ENCODE results near the gene MKRN2OS. TPM values are rescaled to one million over a fixed set of nuclear protein-coding genes. Genes with fewer than 3 reads are reported as not detected.

MKRN2OS gene
- total RNA-seq, 1 experiment from 2014 or later: not detected

DNA sequence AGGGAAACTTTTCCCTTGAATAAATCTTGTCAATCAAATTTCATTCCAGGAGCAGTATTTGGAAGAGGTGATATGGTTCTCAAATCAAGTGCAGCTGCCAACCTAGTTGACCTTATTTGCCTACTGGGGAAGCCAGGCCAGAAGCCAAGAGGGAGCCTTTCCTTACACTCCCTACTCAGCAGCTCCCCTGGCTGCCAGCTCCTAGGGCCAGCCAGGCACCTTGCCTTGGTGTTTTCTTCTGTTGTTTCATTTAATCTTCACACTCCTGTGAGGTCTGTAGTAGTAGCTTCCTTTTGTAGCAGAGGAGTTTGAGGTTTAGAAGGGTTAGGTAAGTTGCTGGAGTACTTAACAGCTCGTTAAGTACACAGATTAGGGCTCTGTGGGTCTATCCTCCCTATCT lies 22.6 kb downstream of the MKRN2OS start:
- DNase-seq (ENCODE audit: low spot score) (no peak), ATAC-seq (no peak)
- CTCF ChIA-PET: interaction anchor here (0.6 to 1.2 kb wide), 4 partner anchors 27 to 1452 kb away, joined by 3 to 4 read pairs (median 3); no protein-coding TSS in a partner anchor
- H3K27me3 Mint-ChIP-seq (ENCODE audit: low read depth): no peaks in the 10 kb centered on the region
- peaks cover 27% of the 10 kb centered on the region for H3K36me3 Mint-ChIP-seq
- no peak overlapping the region for H3K27ac Mint-ChIP-seq
- no peaks in the 10 kb centered on the region for H3K4me1 Mint-ChIP-seq
- TF ChIP-seq ZNF317 (CRISPR knock-in tag; IDR thresholded peaks at IDR 0.05; ENCODE audit: borderline replicate concordance, low read depth): no peak
- TF ChIP-seq, protein P1, sequence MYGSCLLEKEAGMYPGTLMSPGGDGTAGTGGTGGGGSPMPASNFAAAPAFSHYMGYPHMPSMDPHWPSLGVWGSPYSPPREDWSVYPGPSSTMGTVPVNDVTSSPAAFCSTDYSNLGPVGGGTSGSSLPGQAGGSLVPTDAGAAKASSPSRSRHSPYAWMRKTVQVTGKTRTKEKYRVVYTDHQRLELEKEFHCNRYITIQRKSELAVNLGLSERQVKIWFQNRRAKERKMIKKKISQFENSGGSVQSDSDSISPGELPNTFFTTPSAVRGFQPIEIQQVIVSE (CRISPR knock-in tag; IDR thresholded peaks at IDR 0.05; ENCODE audit: borderline replicate concordance): no peak
- no peak for TF ChIP-seq ELF4 (CRISPR knock-in tag; IDR thresholded peaks at IDR 0.05; ENCODE audit: low read depth)
- TF ChIP-seq RORB (CRISPR knock-in tag; IDR thresholded peaks at IDR 0.05): no peak
- TF ChIP-seq, protein P2, sequence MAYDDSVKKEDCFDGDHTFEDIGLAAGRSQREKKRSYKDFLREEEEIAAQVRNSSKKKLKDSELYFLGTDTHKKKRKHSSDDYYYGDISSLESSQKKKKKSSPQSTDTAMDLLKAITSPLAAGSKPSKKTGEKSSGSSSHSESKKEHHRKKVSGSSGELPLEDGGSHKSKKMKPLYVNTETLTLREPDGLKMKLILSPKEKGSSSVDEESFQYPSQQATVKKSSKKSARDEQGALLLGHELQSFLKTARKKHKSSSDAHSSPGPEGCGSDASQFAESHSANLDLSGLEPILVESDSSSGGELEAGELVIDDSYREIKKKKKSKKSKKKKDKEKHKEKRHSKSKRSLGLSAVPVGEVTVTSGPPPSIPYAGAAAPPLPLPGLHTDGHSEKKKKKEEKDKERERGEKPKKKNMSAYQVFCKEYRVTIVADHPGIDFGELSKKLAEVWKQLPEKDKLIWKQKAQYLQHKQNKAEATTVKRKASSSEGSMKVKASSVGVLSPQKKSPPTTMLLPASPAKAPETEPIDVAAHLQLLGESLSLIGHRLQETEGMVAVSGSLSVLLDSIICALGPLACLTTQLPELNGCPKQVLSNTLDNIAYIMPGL (CRISPR knock-in tag; IDR thresholded peaks at IDR 0.05): no peak
- no peak for TF ChIP-seq ZBTB21 (CRISPR knock-in tag; IDR thresholded peaks at IDR 0.05; ENCODE audit: borderline replicate concordance)
- TF ChIP-seq ZNF416 (CRISPR knock-in tag; IDR thresholded peaks at IDR 0.05): no peak
- TF ChIP-seq CBFB (CRISPR knock-in tag; IDR thresholded peaks at IDR 0.05; ENCODE audit: low read depth): no peak
- no peak for TF ChIP-seq SP1 (CRISPR knock-in tag; conservative IDR thresholded peaks at IDR 0.05)
- no peak for TF ChIP-seq ATF1 (CRISPR knock-in tag; IDR thresholded peaks at IDR 0.05)
- TF ChIP-seq, protein P3, sequence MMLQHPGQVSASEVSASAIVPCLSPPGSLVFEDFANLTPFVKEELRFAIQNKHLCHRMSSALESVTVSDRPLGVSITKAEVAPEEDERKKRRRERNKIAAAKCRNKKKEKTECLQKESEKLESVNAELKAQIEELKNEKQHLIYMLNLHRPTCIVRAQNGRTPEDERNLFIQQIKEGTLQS (CRISPR knock-in tag; conservative IDR thresholded peaks at IDR 0.05): no peak
- TF ChIP-seq IRF2 (CRISPR knock-in tag; IDR thresholded peaks at IDR 0.05; ENCODE audit: borderline replicate concordance, low read depth): no peak
- TF ChIP-seq, protein P4, sequence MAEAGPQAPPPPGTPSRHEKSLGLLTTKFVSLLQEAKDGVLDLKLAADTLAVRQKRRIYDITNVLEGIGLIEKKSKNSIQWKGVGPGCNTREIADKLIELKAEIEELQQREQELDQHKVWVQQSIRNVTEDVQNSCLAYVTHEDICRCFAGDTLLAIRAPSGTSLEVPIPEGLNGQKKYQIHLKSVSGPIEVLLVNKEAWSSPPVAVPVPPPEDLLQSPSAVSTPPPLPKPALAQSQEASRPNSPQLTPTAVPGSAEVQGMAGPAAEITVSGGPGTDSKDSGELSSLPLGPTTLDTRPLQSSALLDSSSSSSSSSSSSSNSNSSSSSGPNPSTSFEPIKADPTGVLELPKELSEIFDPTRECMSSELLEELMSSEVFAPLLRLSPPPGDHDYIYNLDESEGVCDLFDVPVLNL (CRISPR knock-in tag; IDR thresholded peaks at IDR 0.05; ENCODE audit: borderline replicate concordance, low read depth): no peak
- TF ChIP-seq, protein P5, sequence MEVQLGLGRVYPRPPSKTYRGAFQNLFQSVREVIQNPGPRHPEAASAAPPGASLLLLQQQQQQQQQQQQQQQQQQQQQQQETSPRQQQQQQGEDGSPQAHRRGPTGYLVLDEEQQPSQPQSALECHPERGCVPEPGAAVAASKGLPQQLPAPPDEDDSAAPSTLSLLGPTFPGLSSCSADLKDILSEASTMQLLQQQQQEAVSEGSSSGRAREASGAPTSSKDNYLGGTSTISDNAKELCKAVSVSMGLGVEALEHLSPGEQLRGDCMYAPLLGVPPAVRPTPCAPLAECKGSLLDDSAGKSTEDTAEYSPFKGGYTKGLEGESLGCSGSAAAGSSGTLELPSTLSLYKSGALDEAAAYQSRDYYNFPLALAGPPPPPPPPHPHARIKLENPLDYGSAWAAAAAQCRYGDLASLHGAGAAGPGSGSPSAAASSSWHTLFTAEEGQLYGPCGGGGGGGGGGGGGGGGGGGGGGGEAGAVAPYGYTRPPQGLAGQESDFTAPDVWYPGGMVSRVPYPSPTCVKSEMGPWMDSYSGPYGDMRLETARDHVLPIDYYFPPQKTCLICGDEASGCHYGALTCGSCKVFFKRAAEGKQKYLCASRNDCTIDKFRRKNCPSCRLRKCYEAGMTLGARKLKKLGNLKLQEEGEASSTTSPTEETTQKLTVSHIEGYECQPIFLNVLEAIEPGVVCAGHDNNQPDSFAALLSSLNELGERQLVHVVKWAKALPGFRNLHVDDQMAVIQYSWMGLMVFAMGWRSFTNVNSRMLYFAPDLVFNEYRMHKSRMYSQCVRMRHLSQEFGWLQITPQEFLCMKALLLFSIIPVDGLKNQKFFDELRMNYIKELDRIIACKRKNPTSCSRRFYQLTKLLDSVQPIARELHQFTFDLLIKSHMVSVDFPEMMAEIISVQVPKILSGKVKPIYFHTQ (CRISPR knock-in tag; IDR thresholded peaks at IDR 0.05): no peak
- TF ChIP-seq KAT7 (CRISPR knock-in tag; IDR thresholded peaks at IDR 0.05; ENCODE audit: borderline replicate concordance): no peak
- no peak for TF ChIP-seq TCF7 (CRISPR knock-in tag; IDR thresholded peaks at IDR 0.05; ENCODE audit: low read depth)
- TF ChIP-seq GTF2I (CRISPR knock-in tag; conservative IDR thresholded peaks at IDR 0.05): no peak
- H3K4me3 Mint-ChIP-seq: no peak overlapping the region
- 0 out of 2 replicates have a peak, but pooled peaks cover 3% of the 10 kb centered on the region for H3K9me3 Mint-ChIP-seq
- POLR2A ChIA-PET: no interaction called here

DNA sequence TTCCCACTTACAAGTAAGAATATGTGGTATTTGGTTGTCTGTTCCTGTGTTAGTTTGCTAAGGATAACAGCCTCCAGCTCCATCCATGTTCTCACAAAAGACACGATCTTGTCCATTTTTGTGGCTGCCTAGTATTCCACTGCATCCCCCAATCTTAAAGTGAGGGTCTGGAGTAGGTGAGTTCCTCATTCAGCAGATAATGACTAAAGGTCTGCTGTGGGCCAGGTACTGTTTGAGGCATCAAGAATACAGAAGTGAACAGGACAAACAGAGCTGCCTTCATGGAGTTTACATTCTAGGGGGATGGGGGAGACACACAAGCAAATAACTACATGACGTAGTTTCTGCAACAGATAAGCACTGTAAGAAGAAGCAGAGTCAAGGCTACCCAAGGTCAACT lies 24.3 kb downstream of the MKRN2OS start:
- H3K27me3 Mint-ChIP-seq (ENCODE audit: low read depth): no peaks in the 10 kb centered on the region
- no peak overlapping the region for H3K4me3 Mint-ChIP-seq
- H3K9me3 Mint-ChIP-seq: 0 out of 2 replicates have a peak, but pooled peaks cover 3% of the 10 kb centered on the region
- H3K4me1 Mint-ChIP-seq: no peaks in the 10 kb centered on the region
- no peak for ATAC-seq
- peaks cover 20% of the 10 kb centered on the region for H3K36me3 Mint-ChIP-seq
- no peak for DNase-seq (ENCODE audit: low spot score)
- POLR2A ChIA-PET: no interaction called here
- CTCF ChIA-PET: no interaction called here
- no peak overlapping the region for H3K27ac Mint-ChIP-seq
- TF ChIP-seq TCF7 (CRISPR knock-in tag; IDR thresholded peaks at IDR 0.05; ENCODE audit: low read depth): no peak
- TF ChIP-seq, protein P6, sequence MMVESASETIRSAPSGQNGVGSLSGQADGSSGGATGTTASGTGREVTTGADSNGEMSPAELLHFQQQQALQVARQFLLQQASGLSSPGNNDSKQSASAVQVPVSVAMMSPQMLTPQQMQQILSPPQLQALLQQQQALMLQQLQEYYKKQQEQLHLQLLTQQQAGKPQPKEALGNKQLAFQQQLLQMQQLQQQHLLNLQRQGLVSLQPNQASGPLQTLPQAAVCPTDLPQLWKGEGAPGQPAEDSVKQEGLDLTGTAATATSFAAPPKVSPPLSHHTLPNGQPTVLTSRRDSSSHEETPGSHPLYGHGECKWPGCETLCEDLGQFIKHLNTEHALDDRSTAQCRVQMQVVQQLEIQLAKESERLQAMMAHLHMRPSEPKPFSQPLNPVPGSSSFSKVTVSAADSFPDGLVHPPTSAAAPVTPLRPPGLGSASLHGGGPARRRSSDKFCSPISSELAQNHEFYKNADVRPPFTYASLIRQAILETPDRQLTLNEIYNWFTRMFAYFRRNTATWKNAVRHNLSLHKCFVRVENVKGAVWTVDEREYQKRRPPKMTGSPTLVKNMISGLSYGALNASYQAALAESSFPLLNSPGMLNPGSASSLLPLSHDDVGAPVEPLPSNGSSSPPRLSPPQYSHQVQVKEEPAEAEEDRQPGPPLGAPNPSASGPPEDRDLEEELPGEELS (CRISPR knock-in tag; IDR thresholded peaks at IDR 0.05): no peak
- TF ChIP-seq SMAD3 (CRISPR knock-in tag; IDR thresholded peaks at IDR 0.05; ENCODE audit: borderline replicate concordance): no peak
- TF ChIP-seq ZNF232 (CRISPR knock-in tag; IDR thresholded peaks at IDR 0.05): no peak
- TF ChIP-seq, protein P7, sequence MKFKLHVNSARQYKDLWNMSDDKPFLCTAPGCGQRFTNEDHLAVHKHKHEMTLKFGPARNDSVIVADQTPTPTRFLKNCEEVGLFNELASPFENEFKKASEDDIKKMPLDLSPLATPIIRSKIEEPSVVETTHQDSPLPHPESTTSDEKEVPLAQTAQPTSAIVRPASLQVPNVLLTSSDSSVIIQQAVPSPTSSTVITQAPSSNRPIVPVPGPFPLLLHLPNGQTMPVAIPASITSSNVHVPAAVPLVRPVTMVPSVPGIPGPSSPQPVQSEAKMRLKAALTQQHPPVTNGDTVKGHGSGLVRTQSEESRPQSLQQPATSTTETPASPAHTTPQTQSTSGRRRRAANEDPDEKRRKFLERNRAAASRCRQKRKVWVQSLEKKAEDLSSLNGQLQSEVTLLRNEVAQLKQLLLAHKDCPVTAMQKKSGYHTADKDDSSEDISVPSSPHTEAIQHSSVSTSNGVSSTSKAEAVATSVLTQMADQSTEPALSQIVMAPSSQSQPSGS (CRISPR knock-in tag; IDR thresholded peaks at IDR 0.05; ENCODE audit: borderline replicate concordance, low read depth): no peak
- no peak for TF ChIP-seq IRF2 (CRISPR knock-in tag; IDR thresholded peaks at IDR 0.05; ENCODE audit: borderline replicate concordance, low read depth)
- no peak for TF ChIP-seq CBFB (CRISPR knock-in tag; IDR thresholded peaks at IDR 0.05; ENCODE audit: low read depth)
- no peak for TF ChIP-seq RELA (CRISPR knock-in tag; IDR thresholded peaks at IDR 0.05; ENCODE audit: borderline replicate concordance)
- no peak for TF ChIP-seq TEAD4 (CRISPR knock-in tag; IDR thresholded peaks at IDR 0.05)
- TF ChIP-seq NFATC4 (CRISPR knock-in tag; IDR thresholded peaks at IDR 0.05): no peak
- TF ChIP-seq, protein P8, sequence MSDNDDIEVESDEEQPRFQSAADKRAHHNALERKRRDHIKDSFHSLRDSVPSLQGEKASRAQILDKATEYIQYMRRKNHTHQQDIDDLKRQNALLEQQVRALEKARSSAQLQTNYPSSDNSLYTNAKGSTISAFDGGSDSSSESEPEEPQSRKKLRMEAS (CRISPR knock-in tag; IDR thresholded peaks at IDR 0.05): no peak
- TF ChIP-seq SOX15 (CRISPR knock-in tag; IDR thresholded peaks at IDR 0.05): no peak

Data from WTC11 (cell line).